Cardiac atrium fibroblast (primary cell): Measurements from ENCODE around the gene ULK4. TPM values are rescaled to one million over a fixed set of nuclear protein-coding genes. Genes with fewer than 3 reads are reported as not detected.

Experiments used
- total RNA-seq: library from RNA; depleted of rRNA; stranded (reverse); fragments of >200 nt; gene quantifications from 2 replicates; pipeline ENCODE4 v1.2.3, GENCODE V29; 2015

ULK4 gene
- total RNA-seq, result 2.7 and 4.9 TPM in 2 replicates

GRCh38 chr3:41961751-41962679, at the start of gene ULK4:
Gene ULK4, minus strand, starts transcription at chr3:41962103. Its CDS starts 7,344 bp downstream, at chr3:41954759.

GRCh38 chr3:41198950-41199865, 762.7 kb downstream of the ULK4 start, which contains the start of gene CTNNB1:
Gene CTNNB1, plus strand, starts transcription at chr3:41199505. Its CDS starts 24,564 bp downstream, at chr3:41224069.

Other genes starting within 250 kb of the ULK4 start
- gene TRAK1, start 129.3 kb upstream of the ULK4 start, total RNA-seq, result 21.1 and 21.7 TPM in 2 replicates